NCI-H2107 treated with DMSO at 0.1 percent for 48 hours (cell line): ENCODE data around the gene PCDHA13.
A peak's percentile ranks its signal among the peaks of the same experiment; 100 is the strongest.
"Not testable (repeated sequence)": the region's sequence is repeated elsewhere in the genome, so short reads cannot be mapped to it uniquely, and the experiment has no call there.

Source experiments
- DNase-seq: peaks from one replicate; lab custom pipeline; 2025; ENCODE audit not compliant: unreplicated experiment; lab: John Stamatoyannopoulos, UW

The PCDHA13 gene

DNA sequence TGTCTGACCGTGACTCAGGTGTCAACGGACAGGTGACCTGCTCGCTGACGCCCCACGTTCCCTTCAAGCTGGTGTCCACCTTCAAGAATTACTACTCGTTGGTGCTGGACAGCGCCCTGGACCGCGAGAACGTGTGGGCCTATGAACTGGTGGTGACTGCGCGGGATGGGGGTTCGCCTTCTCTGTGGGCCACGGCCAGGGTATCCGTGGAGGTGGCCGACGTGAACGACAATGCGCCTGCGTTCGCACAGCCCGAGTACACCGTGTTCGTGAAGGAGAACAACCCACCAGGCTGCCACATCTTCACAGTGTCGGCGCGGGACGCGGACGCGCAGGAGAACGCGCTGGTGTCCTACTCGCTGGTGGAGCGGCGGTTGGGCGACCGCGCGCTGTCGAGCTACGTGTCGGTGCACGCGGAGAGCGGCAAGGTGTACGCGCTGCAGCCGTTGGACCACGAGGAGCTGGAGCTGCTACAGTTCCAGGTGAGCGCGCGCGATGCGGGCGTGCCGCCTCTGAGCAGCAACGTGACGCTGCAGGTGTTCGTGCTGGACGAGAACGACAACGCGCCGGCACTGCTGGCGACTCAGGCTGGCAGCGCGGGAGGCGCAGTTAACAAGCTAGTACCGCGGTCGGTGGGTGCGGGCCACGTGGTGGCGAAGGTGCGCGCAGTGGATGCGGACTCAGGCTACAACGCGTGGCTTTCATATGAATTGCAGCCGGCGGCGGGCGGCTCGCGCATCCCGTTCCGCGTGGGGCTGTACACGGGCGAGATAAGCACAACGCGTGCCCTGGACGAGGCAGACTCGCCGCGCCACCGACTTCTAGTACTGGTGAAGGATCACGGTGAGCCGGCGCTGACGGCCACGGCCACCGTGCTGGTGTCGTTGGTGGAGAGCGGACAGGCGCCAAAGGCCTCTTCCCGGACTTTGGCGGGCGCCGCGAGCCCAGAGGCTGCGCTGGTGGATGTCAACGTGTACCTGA lies 11.4 kb upstream of the PCDHA13 start:
- no peak for DNase-seq

DNA sequence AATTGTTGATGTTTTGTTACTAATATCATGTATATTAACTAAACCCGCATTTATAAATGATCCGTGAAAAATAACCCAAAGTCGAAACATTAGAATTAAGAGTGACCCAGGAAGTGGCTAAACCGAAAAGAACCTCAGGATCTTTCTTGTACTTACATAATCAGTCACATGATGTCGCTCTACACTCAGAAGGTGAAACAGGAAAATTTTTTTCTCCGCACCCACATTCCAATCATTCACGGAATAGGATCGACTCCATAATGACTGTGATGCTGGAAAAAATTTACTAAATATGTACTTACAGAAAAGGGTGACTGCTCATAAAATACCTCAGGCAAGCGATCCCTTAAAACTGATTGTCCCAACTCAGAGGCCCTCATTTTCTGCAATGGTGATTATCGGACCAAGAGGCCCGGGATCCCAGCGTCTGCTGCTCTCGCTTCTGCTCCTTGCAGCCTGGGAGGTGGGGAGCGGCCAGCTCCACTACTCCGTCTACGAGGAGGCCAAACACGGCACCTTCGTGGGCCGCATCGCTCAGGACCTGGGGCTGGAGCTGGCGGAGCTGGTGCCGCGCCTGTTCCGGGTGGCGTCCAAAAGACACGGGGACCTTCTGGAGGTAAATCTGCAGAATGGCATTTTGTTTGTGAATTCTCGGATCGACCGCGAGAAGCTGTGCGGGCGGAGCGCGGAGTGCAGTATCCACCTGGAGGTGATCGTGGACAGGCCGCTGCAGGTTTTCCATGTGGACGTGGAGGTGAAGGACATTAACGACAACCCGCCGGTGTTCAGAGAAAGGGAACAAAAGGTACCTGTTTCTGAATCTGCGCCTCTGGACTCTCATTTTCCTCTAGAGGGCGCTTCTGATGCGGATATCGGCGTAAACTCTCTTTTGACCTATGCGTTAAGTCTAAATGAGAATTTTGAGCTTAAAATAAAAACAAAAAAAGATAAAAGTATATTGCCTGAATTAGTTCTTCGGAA lies 6.5 kb upstream of the PCDHA13 start, which contains the start of gene PCDHA12:
TSS of gene PCDHA12 (plus strand) at position 224 of the 981 bp plus-strand sequence. CDS start at position 389, 165 bp downstream.
- no peak for DNase-seq

DNA sequence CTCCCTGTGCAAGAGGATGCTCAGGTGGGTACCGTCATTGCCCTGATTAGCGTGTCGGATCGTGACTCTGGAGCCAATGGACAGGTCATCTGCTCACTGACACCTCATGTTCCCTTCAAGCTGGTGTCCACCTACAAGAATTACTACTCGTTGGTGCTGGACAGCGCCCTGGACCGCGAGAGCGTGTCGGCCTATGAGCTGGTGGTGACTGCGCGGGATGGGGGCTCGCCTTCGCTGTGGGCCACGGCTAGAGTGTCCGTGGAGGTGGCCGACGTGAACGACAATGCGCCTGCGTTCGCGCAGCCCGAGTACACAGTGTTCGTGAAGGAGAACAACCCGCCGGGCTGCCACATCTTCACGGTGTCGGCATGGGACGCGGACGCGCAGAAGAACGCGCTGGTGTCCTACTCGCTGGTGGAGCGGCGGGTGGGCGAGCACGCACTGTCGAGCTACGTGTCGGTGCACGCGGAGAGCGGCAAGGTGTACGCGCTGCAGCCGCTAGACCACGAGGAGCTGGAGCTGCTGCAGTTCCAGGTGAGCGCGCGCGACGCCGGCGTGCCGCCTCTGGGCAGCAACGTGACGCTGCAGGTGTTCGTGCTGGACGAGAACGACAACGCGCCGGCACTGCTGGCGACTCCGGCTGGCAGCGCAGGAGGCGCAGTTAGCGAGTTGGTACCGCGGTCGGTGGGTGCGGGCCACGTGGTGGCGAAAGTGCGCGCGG lies 5.2 kb upstream of the PCDHA13 start:
- not testable (repeated sequence) for DNase-seq

DNA sequence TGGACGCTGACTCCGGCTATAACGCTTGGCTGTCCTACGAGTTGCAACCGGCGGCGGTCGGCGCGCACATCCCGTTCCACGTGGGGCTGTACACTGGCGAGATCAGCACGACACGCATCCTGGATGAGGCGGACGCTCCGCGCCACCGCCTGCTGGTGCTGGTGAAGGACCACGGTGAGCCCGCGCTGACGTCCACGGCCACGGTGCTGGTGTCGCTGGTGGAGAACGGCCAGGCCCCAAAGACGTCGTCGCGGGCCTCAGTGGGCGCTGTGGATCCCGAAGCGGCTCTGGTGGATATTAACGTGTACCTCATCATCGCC lies 4.7 kb upstream of the PCDHA13 start:
- no peak for DNase-seq

DNA sequence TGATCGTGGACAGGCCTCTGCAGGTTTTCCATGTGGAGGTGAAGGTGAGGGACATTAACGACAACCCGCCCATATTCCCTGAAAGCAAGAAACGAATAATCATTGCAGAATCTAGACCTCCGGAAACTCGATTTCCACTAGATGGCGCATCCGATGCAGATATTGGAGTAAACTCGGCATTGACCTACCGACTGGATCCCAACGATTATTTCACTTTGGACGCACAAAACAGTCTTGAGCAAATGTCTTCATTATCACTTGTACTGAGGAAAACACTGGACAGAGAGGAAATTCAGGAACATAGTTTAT lies 621 bp downstream of the PCDHA13 start:
- DNase-seq: no peak

DNA sequence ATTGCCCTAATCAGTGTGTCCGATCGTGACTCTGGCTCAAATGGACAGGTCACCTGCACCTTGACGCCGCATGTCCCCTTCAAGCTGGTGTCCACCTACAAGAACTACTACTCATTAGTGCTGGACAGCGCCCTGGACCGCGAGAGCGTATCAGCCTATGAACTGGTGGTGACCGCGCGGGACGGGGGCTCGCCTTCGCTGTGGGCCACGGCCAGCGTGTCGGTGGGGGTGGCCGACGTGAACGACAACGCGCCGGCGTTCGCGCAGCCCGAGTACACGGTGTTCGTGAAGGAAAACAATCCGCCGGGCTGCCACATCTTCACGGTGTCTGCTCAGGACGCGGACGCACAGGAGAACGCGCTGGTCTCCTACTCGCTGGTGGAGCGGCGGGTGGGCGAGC lies 1.4 kb downstream of the PCDHA13 start:
- DNase-seq: no peak

DNA sequence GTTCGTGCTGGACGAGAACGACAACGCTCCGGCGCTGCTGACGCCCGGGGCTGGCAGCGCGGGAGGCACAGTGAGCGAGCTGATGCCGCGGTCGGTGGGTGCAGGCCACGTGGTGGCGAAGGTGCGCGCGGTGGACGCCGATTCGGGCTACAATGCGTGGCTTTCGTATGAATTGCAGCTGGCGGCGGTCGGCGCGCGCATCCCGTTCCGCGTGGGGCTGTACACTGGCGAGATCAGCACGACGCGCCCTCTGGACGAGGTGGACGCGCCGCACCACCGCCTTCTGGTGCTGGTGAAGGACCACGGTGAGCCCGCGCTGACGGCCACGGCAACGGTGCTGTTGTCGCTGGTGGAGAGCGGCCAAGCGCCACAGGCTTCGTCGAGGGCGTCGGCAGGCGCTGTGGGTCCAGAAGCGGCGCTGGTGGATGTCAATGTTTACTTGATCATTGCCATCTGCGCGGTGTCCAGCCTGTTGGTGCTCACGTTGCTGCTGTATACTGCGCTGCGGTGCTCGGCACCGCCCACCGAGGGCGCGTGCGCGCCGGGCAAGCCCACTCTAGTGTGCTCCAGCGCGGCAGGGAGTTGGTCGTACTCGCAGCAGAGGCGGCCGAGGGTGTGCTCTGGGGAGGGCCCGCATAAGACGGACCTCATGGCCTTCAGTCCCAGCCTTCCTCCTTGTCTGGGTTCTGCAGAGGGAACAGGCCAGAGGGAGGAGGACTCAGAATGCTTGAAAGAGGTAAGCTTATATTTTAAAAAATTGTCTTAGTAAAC lies 2.2 kb downstream of the PCDHA13 start:
- DNase-seq: no peak

DNA sequence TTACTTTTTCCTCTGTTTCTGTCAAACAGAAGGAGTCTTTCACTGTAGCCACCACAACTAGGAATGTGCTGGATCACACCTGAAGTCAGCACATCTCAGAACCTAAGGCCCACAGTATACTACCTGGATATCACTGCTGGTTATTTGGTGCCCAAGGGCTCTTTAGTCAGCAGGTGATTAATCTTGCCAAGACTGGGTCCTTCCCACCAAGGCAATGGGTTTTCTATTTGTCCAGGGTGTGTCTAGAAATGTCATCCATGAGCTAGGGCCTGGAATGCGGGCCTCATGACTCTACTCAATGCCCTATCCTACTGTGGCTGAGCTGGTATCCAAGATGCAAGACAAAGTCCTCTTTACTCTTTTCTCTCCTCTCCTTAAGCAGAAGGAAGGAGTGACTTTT lies 34.4 kb downstream of the PCDHA13 start:
- DNase-seq: no peak

DNA sequence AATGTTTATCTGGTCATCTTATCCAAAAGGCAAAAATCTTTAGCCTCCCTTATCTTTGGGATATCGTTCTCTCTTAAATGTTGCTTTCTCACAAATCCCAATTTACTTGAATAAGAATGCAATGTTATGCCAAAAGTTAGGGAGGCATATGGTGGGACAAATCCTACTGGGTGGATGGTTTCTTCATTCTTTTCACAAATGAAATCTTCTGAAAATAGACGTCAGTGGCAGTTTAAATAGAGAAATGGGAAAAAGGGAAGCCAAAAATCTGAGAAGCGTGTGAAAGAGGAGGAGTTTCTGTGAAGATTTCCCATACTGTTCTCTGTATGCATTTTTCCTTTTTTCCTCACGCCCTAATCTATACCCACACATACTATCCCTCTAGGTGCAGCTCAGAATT lies 41.7 kb downstream of the PCDHA13 start:
- no peak for DNase-seq

DNA sequence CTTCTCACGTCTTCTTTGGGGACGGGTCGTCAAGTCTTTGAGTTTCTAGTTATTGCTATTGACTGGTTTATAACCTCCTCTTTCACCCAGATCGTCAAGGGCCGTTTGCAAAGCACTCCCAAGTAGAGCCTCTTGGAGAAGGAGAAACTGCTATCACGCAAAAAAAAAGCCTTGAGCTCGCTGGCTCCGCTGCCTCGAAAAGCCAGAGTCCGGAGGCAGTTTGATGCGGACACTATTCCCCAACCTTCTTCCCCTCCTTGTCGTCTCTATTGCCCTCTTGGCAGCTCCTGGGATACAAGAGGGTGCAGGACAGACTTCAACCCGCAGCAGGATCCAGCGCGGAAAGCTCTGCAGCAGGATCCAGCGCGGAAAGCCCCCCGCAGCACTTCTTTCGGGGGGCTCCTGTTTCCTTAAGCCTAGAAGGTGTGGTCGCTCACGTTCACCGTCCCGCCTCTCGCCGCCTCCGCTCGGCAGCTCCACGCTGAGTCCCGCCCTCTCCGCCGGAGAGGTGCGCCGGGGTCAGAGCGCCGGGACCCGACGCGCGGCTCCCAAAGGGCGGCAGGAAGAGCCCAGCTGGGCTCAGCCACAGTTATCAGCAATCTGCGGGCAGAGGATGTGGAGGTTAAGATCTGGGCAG lies 44.0 kb downstream of the PCDHA13 start, which contains the start of gene PCDHAC1:
TSS of gene PCDHAC1 (plus strand) at position 494 of the 637 bp plus-strand sequence. CDS start 594 bp downstream, outside the sequence.
- no peak for DNase-seq

DNA sequence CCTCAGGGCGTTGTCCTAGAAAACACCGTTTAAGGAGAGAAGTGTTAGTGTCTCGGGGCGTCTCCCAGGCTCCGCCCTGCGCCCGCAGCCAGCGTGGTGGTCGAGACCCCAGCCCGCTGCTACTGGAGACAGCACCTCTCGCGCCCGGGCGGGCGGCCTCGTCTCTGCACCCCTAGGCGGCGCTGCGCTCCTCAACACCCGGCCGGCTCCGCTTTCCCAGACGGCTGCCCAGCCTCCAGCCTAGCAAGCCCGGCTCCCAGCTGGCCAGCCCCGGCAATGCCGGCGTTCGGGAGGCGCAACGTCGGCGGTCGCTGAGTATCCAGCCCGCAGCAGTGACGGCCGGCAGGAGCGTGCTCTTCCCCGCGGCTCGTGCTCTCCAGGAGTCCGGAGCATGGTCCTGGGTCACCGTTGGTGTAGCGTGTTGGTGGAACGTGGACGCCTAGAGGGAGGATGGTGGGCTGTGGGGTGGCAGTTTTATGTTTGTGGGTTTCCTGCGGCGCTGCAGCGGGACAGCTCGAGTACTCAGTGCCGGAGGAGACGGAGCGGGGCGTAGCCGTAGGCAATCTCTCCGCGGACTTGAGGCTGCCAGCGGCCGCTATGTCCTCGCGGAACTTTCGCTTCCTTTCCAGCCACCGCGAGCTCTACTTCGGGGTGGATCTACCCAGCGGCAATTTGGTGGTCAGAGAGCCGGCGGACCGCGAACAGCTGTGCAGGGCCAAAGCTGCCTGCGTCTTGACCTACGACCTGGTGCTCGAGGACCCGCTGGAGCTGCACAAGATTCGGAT lies 44.7 kb downstream of the PCDHA13 start:
- DNase-seq: peak; percentile 56

DNA sequence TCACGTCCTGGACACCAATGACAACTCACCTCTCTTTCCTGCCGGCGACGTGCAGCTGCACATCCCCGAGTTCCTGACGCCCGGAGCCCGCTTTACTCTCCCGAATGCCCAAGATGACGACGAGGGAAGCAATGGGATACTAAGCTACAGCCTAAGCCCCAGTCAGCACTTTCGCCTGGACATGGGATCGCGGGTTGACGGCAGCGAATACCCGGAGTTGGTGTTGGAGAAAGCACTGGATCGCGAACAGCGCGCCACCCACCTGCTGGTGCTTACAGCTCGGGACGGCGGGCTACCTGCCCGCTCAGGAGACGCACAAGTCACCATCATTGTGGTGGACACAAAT lies 45.3 kb downstream of the PCDHA13 start:
- DNase-seq: no peak
